GM21390 (cell line): ENCODE measurements around the gene LMNA.
A peak's percentile ranks its signal among the peaks of the same experiment; 100 is the strongest.
"Not testable (repeated sequence)": the region's sequence is repeated elsewhere in the genome, so short reads cannot be mapped to it uniquely, and the experiment has no call there.

Experiments used
- ATAC-seq: cut with Tn5 transposase; IDR thresholded peaks from one replicate; pipeline ENCODE4 v1.9.1; 2021; ENCODE audit not compliant: unreplicated experiment

LMNA gene

GRCh38 chr1:156114101-156114918, at the start of gene LMNA:
LMNA (plus strand) TSS chr1:156114711; CDS start chr1:156114919, 208 bp downstream.
- ATAC-seq = peak; percentile 68

- ATAC-seq = no peak
Observed at GRCh38 chr1:156065212-156065611, 49.3 kb upstream of the LMNA start.

GRCh38 chr1:156065871-156066270, 48.6 kb upstream of the LMNA start:
- ATAC-seq = no peak

GRCh38 chr1:156067262-156067661, 47.2 kb upstream of the LMNA start:
- no peak for ATAC-seq

GRCh38 chr1:156069490-156070455, 44.7 kb upstream of the LMNA start:
- ATAC-seq = no peak

- ATAC-seq = no peak
Observed at GRCh38 chr1:156070548-156070947, 44.0 kb upstream of the LMNA start.

GRCh38 chr1:156071332-156071816, 43.1 kb upstream of the LMNA start:
- ATAC-seq = not testable (repeated sequence)

- no peak for ATAC-seq
Observed at GRCh38 chr1:156072251-156072650, 42.3 kb upstream of the LMNA start.

GRCh38 chr1:156073110-156073687, 41.3 kb upstream of the LMNA start:
- no peak for ATAC-seq

- ATAC-seq = no peak
Observed at GRCh38 chr1:156073740-156074139, 40.8 kb upstream of the LMNA start.

- ATAC-seq = no peak
Observed at GRCh38 chr1:156074661-156075060, 39.9 kb upstream of the LMNA start.

- no peak for ATAC-seq
Observed at GRCh38 chr1:156075162-156075561, 39.3 kb upstream of the LMNA start.

- ATAC-seq = no peak
Observed at GRCh38 chr1:156075775-156076204, 38.7 kb upstream of the LMNA start.

GRCh38 chr1:156076609-156077429, 37.7 kb upstream of the LMNA start:
- peak; percentile 77 for ATAC-seq

GRCh38 chr1:156077430-156077760, 37.1 kb upstream of the LMNA start:
- ATAC-seq = no peak

GRCh38 chr1:156078728-156079127, 35.8 kb upstream of the LMNA start:
- no peak for ATAC-seq

- ATAC-seq = no peak
Observed at GRCh38 chr1:156079762-156080161, 34.7 kb upstream of the LMNA start.

GRCh38 chr1:156080241-156080862, 34.2 kb upstream of the LMNA start:
- ATAC-seq = no peak

- ATAC-seq = no peak
Observed at GRCh38 chr1:156080863-156081179, 33.7 kb upstream of the LMNA start.
